HepG2 (cell line): ENCODE measurements around the gene ABHD2. TPM values are rescaled to one million over a fixed set of nuclear protein-coding genes. Genes with fewer than 3 reads are reported as not detected.

ENCODE experiments used
- GATAD2A ChIP-seq: IDR thresholded peaks from 2 replicates; pipeline ENCODE4 v1.6.1; 2016
- KDM3A ChIP-seq: IDR thresholded peaks from 2 replicates; pipeline ENCODE4 v1.6.1; 2018; ENCODE audit warnings: low read depth, missing compliant biosample characterization
- KDM5B ChIP-seq: sonication (generic); formaldehyde crosslinking; IDR thresholded peaks from 2 replicates; pipeline ENCODE4 v1.4.0; 2020; ENCODE audit warnings: missing genetic modification reagents, mild to moderate bottlenecking, borderline replicate concordance
- MED8 ChIP-seq: sonication (generic); formaldehyde crosslinking; IDR thresholded peaks from 2 replicates; pipeline ENCODE4 v1.8.1; 2023; ENCODE audit warnings: mild to moderate bottlenecking, missing genetic modification reagents; ENCODE audit not compliant: insufficient replicate concordance
- PRPF4 ChIP-seq: fragments of 200-400 bp; formaldehyde crosslinking; IDR thresholded peaks from 2 replicates; pipeline ENCODE4 v1.6.1; 2016; ENCODE audit warnings: low read length, low read depth; ENCODE audit not compliant: poor library complexity, severe bottlenecking
- RERE ChIP-seq: IDR thresholded peaks from 2 replicates; pipeline ENCODE4 v1.6.1; 2016; ENCODE audit warnings: low read depth, missing genetic modification reagents, missing compliant biosample characterization
- RFXAP ChIP-seq: sonication (generic); formaldehyde crosslinking; IDR thresholded peaks from 2 replicates; pipeline ENCODE4 v1.4.0; 2020; ENCODE audit warnings: missing genetic modification reagents, borderline replicate concordance
- SOX13 ChIP-seq, 3 experiments: fragments of 450-650 bp in 1 of 3; sonication (generic) in 1 of 3; formaldehyde crosslinking in 1 of 3; IDR thresholded peaks in 2 of 3; conservative IDR thresholded peaks in 1 of 3; 2 replicates each; pipeline versions ENCODE4 v1.5.0 to v1.6.1; 2016 to 2020; ENCODE audit warnings: antibody characterized with exemption in 1 of 3, mild to moderate bottlenecking in 1 of 3, missing compliant biosample characterization in 1 of 3, missing genetic modification reagents in 1 of 3, moderate library complexity in 1 of 3
- SOX6 ChIP-seq, 2 experiments: fragments of 450-650 bp in 1 of 2; sonication (generic) in 1 of 2; formaldehyde crosslinking in 1 of 2; IDR thresholded peaks; 2 replicates each; pipeline versions ENCODE4 v1.4.0 to v1.6.1; 2017 to 2020; ENCODE audit warnings: antibody characterized with exemption in 1 of 2, mild to moderate bottlenecking in 1 of 2, missing genetic modification reagents in 1 of 2
- ZNF121 ChIP-seq: sonication (generic); formaldehyde crosslinking; IDR thresholded peaks from 2 replicates; pipeline ENCODE4 v1.5.0; 2020; ENCODE audit warnings: mild to moderate bottlenecking, missing genetic modification reagents
- ZNF224 ChIP-seq: sonication (generic); formaldehyde crosslinking; IDR thresholded peaks from 2 replicates; pipeline ENCODE4 v1.5.0; 2020; ENCODE audit warnings: mild to moderate bottlenecking, missing genetic modification reagents
- ZNF549 ChIP-seq: sonication (generic); formaldehyde crosslinking; IDR thresholded peaks from 2 replicates; pipeline ENCODE4 v1.5.0; 2020; ENCODE audit warnings: missing genetic modification reagents
- ZNF724P ChIP-seq: sonication (generic); formaldehyde crosslinking; IDR thresholded peaks from 2 replicates; pipeline ENCODE4 v1.8.0; 2022; ENCODE audit warnings: missing genetic modification reagents, borderline replicate concordance
- ZNF740 ChIP-seq: sonication (generic); formaldehyde crosslinking; IDR thresholded peaks from 2 replicates; pipeline ENCODE4 v1.4.0; 2020; ENCODE audit warnings: missing genetic modification reagents
- ZNF800 ChIP-seq: sonication (generic); formaldehyde crosslinking; IDR thresholded peaks from 2 replicates; pipeline ENCODE4 v1.4.0; 2020; ENCODE audit warnings: missing genetic modification reagents
- polyA plus RNA-seq, 8 experiments: library from polyadenylated mRNA; depleted of rRNA in 3 of 8; stranded (reverse) in 7 of 8; unstranded in 1 of 8; fragments of >200 nt; fragmentation: Illumina TruSeq in 4 of 8; extraction: Trizol in 4 of 8; gene quantifications; 2 replicates each; pipeline versions ENCODE4 v1.2.1 to v1.2.3, GENCODE V29; 2011 to 2016; ENCODE audit warnings: low read depth in 4 of 8, missing spikeins in 1 of 8, mixed read lengths in 1 of 8; ENCODE audit not compliant: insufficient read depth in 1 of 8
- total RNA-seq, 5 experiments: library from RNA; depleted of rRNA; stranded (reverse); fragments of >200 nt; fragmentation: Illumina TruSeq; extraction: Trizol; gene quantifications; 2 replicates each; pipeline ENCODE4 v1.2.3, GENCODE V29; 2016; ENCODE audit warnings: low read depth in 1 of 5
- TF ChIP-seq, protein P1 (sequence below): sonication (generic); formaldehyde crosslinking; IDR thresholded peaks from 2 replicates; pipeline ENCODE4 v1.5.0; 2020; ENCODE audit warnings: mild to moderate bottlenecking, missing genetic modification reagents

Gene ABHD2
- total and polyA plus RNA-seq, 2 of the 13 experiments (the other 11 are each of a cell fraction or from before 2014, with no cell fraction given): 14.8 to 22.4 TPM

GRCh38 chr15:89136818-89137772 lies 48.8 kb downstream of the ABHD2 start (continued):
- TF ChIP-seq MED8 (peak; percentile 61), RFXAP (CRISPR knock-in tag) (peak; percentile 67; the same call in 1 of the 2 replicates), GATAD2A (CRISPR knock-in tag) (peak; percentile 97), KDM5B (CRISPR knock-in tag) (no peak; the same call in 1 of the 2 replicates), ZNF549 (CRISPR knock-in tag) (no peak), PRPF4 (no peak), ZNF224 (CRISPR knock-in tag) (no peak), ZNF121 (0 out of 2 replicates have a peak, but pooled peaks have one; percentile 39), RERE (CRISPR knock-in tag) (0 out of 2 replicates have a peak, but pooled peaks have one; percentile 70), SOX6 (IDR thresholded peaks at IDR 0.05) (no peak), SOX6 (CRISPR knock-in tag; IDR thresholded peaks at IDR 0.05) (peak; percentile 81), KDM3A (CRISPR knock-in tag) (0 out of 2 replicates have a peak, but pooled peaks have one; percentile 64), SOX13 (IDR thresholded peaks at IDR 0.05) (peak; percentile 67; the same call in 1 of the 2 replicates), SOX13 (CRISPR knock-in tag; conservative IDR thresholded peaks at IDR 0.05 in 1 of 2, IDR thresholded peaks at IDR 0.05 in 1 of 2) (peak in 1 of 2 experiments; percentile 85; a peak in 2 of 4 replicates), ZNF740 (CRISPR knock-in tag) (no peak), ZNF800 (CRISPR knock-in tag) (no peak), ZNF724P (CRISPR knock-in tag) (peak; percentile 42; the same call in 1 of the 2 replicates)
- TF ChIP-seq, protein P1, sequence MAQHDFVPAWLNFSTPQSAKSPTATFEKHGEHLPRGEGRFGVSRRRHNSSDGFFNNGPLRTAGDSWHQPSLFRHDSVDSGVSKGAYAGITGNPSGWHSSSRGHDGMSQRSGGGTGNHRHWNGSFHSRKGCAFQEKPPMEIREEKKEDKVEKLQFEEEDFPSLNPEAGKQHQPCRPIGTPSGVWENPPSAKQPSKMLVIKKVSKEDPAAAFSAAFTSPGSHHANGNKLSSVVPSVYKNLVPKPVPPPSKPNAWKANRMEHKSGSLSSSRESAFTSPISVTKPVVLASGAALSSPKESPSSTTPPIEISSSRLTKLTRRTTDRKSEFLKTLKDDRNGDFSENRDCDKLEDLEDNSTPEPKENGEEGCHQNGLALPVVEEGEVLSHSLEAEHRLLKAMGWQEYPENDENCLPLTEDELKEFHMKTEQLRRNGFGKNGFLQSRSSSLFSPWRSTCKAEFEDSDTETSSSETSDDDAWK: no peak
